ENCODE data around the gene DTD2.
A peak's percentile ranks its signal among the peaks of the same experiment; 100 is the strongest.
"Not testable (repeated sequence)": the region's sequence is repeated elsewhere in the genome, so short reads cannot be mapped to it uniquely, and the experiment has no call there.

DTD2 gene

GRCh38 chr14:31441273-31442111 is 15.8 kb downstream of the DTD2 start:
- DNase-seq, result no peak

- no peak for DNase-seq
Measured at GRCh38 chr14:31440280-31440679, 17.0 kb downstream of the DTD2 start.

GRCh38 chr14:31439561-31439960 is 17.7 kb downstream of the DTD2 start:
- no peak for DNase-seq

- DNase-seq, result not testable (repeated sequence)
Measured at GRCh38 chr14:31437045-31437691, 20.1 kb downstream of the DTD2 start.

- no peak for DNase-seq
Measured at GRCh38 chr14:31435276-31435675, 22.0 kb downstream of the DTD2 start.

- no peak for DNase-seq
Measured at GRCh38 chr14:31430634-31431264, 26.6 kb downstream of the DTD2 start.

- DNase-seq, result no peak
Measured at GRCh38 chr14:31429791-31430190, 27.5 kb downstream of the DTD2 start.

- DNase-seq, result no peak
Measured at GRCh38 chr14:31428011-31428410, 29.3 kb downstream of the DTD2 start.

- no peak for DNase-seq
Measured at GRCh38 chr14:31426663-31427062, 30.6 kb downstream of the DTD2 start.

GRCh38 chr14:31425905-31426304 is 31.4 kb downstream of the DTD2 start:
- DNase-seq, result no peak

GRCh38 chr14:31421200-31421599 is 36.1 kb downstream of the DTD2 start:
- DNase-seq, result no peak

- DNase-seq, result peak; percentile 89
Measured at GRCh38 chr14:31420319-31421111, 36.8 kb downstream of the DTD2 start, which contains the start of gene HEATR5A. TSS of gene HEATR5A (minus strand) at chr14:31420550. CDS start at chr14:31402975, 17,575 bp downstream.

- DNase-seq, result peak; percentile 12
Measured at GRCh38 chr14:31419967-31420318, 37.4 kb downstream of the DTD2 start.

GRCh38 chr14:31419179-31419966 is 37.9 kb downstream of the DTD2 start:
- DNase-seq, result no peak

GRCh38 chr14:31418440-31418839 is 38.9 kb downstream of the DTD2 start:
- DNase-seq, result no peak

- DNase-seq, result no peak
Measured at GRCh38 chr14:31414190-31414833, 43.0 kb downstream of the DTD2 start.

GRCh38 chr14:31411218-31411727 is 46.0 kb downstream of the DTD2 start:
- no peak for DNase-seq

GRCh38 chr14:31410048-31410650 is 47.2 kb downstream of the DTD2 start:
- no peak for DNase-seq

GRCh38 chr14:31408421-31408820 is 48.9 kb downstream of the DTD2 start:
- no peak for DNase-seq

GRCh38 chr14:31405599-31406232 is 51.6 kb downstream of the DTD2 start:
- no peak for DNase-seq

Measured in central memory CD4-positive, alpha-beta T cell (primary cell).